Neural cell (in vitro differentiated cells): Measurements from ENCODE around the gene FKBP14. TPM values are rescaled to one million over a fixed set of nuclear protein-coding genes. Genes with fewer than 3 reads are reported as not detected.

Experiments
- H2AFZ ChIP-seq: fragments of 200-600, 300-800 bp; sonication (generic), shearing (Covaris generic); 2 replicates; pipeline ENCODE4 v1.6.0; 2014; ENCODE audit warnings: low read depth, mild to moderate bottlenecking, antibody characterized with exemption, low read length, moderate library complexity
- H3F3A ChIP-seq: fragments of 200-600 bp; shearing (Covaris generic); 2 replicates; pipeline ENCODE4 v1.6.1; 2016; ENCODE audit warnings: mild to moderate bottlenecking, moderate library complexity, mixed read lengths, antibody characterized with exemption, low read length; ENCODE audit not compliant: insufficient read depth, poor library complexity, severe bottlenecking
- H3K27ac ChIP-seq: fragments of 200-600, 300-800 bp; sonication (generic), shearing (Covaris generic); 2 replicates; pipeline ENCODE4 v1.5.1; 2014; ENCODE audit warnings: mild to moderate bottlenecking, low read length, moderate library complexity
- H3K27me3 ChIP-seq: fragments of 300-800, 200-600 bp; sonication (generic), shearing (Covaris generic); 2 replicates; pipeline ENCODE4 v1.6.0; 2014; ENCODE audit warnings: mild to moderate bottlenecking, low read depth, low read length, moderate library complexity; ENCODE audit not compliant: insufficient read depth
- H3K36me3 ChIP-seq: fragments of 300-800, 200-600 bp; sonication (generic), shearing (Covaris generic); 2 replicates; pipeline ENCODE4 v1.5.1; 2014; ENCODE audit warnings: mild to moderate bottlenecking, antibody characterized with exemption, low read length, moderate library complexity; ENCODE audit not compliant: insufficient read depth
- H3K4me2 ChIP-seq: fragments of 300-800, 200-600 bp; sonication (generic), shearing (Covaris generic); 2 replicates; pipeline ENCODE4 v1.6.0; 2014; ENCODE audit warnings: mild to moderate bottlenecking, low read length
- H3K4me3 ChIP-seq: fragments of 300-800, 200-600 bp; sonication (generic), shearing (Covaris generic); 2 replicates; pipeline ENCODE4 v1.5.1; 2014; ENCODE audit warnings: mild to moderate bottlenecking, low read length, moderate library complexity
- H3K79me2 ChIP-seq: fragments of 200-600 bp; shearing (Covaris generic); replicated peaks from 2 replicates; pipeline ENCODE4 v1.6.0; 2014; ENCODE audit warnings: mild to moderate bottlenecking, low read length, moderate library complexity; ENCODE audit not compliant: insufficient read depth
- H3K9ac ChIP-seq: fragments of 300-800, 200-600 bp; sonication (generic), shearing (Covaris generic); 2 replicates; pipeline ENCODE4 v1.6.1; 2016; ENCODE audit warnings: mild to moderate bottlenecking, low read length, mixed read lengths
- H3K9me2 ChIP-seq: fragments of 200-600 bp; shearing (Covaris generic); 2 replicates; pipeline ENCODE4 v1.6.1; 2016; ENCODE audit warnings: mild to moderate bottlenecking, low read length, mixed read lengths; ENCODE audit not compliant: insufficient read depth
- H3K9me3 ChIP-seq: fragments of 200-600, 300-800 bp; sonication (generic), shearing (Covaris generic); 2 replicates; pipeline ENCODE4 v1.6.1; 2016; ENCODE audit warnings: mild to moderate bottlenecking, mixed run types, low read length, moderate library complexity, mixed read lengths
- H4K20me1 ChIP-seq: fragments of 200-600 bp; shearing (Covaris generic); 2 replicates; pipeline ENCODE4 v1.6.1; 2016; ENCODE audit warnings: mild to moderate bottlenecking, mixed run types; ENCODE audit not compliant: insufficient read depth
- CTCF ChIP-seq: fragments of 450-650 bp; IDR thresholded peaks from 2 replicates; pipeline ENCODE4 v1.5.1; 2014; ENCODE audit warnings: antibody characterized with exemption, mild to moderate bottlenecking, moderate library complexity; ENCODE audit not compliant: poor library complexity, severe bottlenecking
- EP300 ChIP-seq: fragments of 450-650 bp; conservative IDR thresholded peaks from 2 replicates; pipeline ENCODE4 v1.6.1; 2014; ENCODE audit warnings: antibody characterized with exemption, mild to moderate bottlenecking, moderate library complexity; ENCODE audit not compliant: poor library complexity, severe bottlenecking
- EZH2 ChIP-seq: fragments of 200-600, 300-800 bp; shearing (Covaris generic), sonication (generic); IDR thresholded peaks from 2 replicates; pipeline ENCODE4 v1.6.1; 2014; ENCODE audit warnings: antibody characterized with exemption, low read length, borderline replicate concordance, mild to moderate bottlenecking; ENCODE audit not compliant: insufficient read depth, poor library complexity, severe bottlenecking
- MXI1 ChIP-seq: fragments of 450-650 bp; conservative IDR thresholded peaks from 2 replicates; pipeline ENCODE4 v1.6.1; 2014; ENCODE audit warnings: antibody characterized with exemption, mild to moderate bottlenecking; ENCODE audit not compliant: poor library complexity, severe bottlenecking
- POLR2AphosphoS5 ChIP-seq: IDR thresholded peaks from 2 replicates; pipeline ENCODE4 v1.6.1; 2012
- RAD21 ChIP-seq: fragments of 450-650 bp; conservative IDR thresholded peaks from 2 replicates; pipeline ENCODE4 v1.6.1; 2014; ENCODE audit warnings: antibody characterized with exemption, mild to moderate bottlenecking, moderate library complexity
- REST ChIP-seq: IDR thresholded peaks from 2 replicates; pipeline ENCODE4 v1.6.1; 2012; ENCODE audit warnings: borderline replicate concordance
- SMC3 ChIP-seq: fragments of 450-650 bp; conservative IDR thresholded peaks from 2 replicates; pipeline ENCODE4 v1.6.1; 2014; ENCODE audit warnings: antibody characterized with exemption, mild to moderate bottlenecking, moderate library complexity; ENCODE audit not compliant: poor library complexity
- TAF1 ChIP-seq: IDR thresholded peaks from 2 replicates; pipeline ENCODE4 v1.6.1; 2012; ENCODE audit warnings: low read depth
- polyA plus RNA-seq: library from polyadenylated mRNA; depleted of rRNA; stranded (reverse); fragments of >200 nt; gene quantifications from 2 replicates; pipeline ENCODE4 v1.2.3, GENCODE V29; 2014

The FKBP14 gene
- polyA plus RNA-seq, 1 donor from 2014 or later: 36.7 TPM

- Histone ChIP-seq H3K27ac (no peak overlapping the region), H3K4me2 (no peak overlapping the region), H3F3A (no peaks in the 10 kb centered on the region), H3K27me3 (no peaks in the 10 kb centered on the region), H2AFZ (no peak overlapping the region), H3K4me3 (no peak overlapping the region), H3K36me3 (peaks cover under 1% of the 10 kb centered on the region), H3K9me3 (no peaks in the 10 kb centered on the region), H3K79me2 (peaks cover 59% of the 10 kb centered on the region), H3K9ac (no peak overlapping the region), H4K20me1 (no peaks in the 10 kb centered on the region), H3K9me2 (no peaks in the 10 kb centered on the region)
- TF ChIP-seq EP300: no peak
- no peak for TF ChIP-seq SMC3
- TF ChIP-seq EZH2: no peak
- TF ChIP-seq REST: no peak
Measured at GRCh38 chr7:30041526-30042269, 15.2 kb upstream of the FKBP14 start.

- H3K9me2 ChIP-seq: no peaks in the 10 kb centered on the region
- H3K36me3 ChIP-seq: no peaks in the 10 kb centered on the region
- no peak overlapping the region for H3K27ac ChIP-seq
- H2AFZ ChIP-seq: no peak overlapping the region
- H3K4me2 ChIP-seq: no peak overlapping the region
- no peaks in the 10 kb centered on the region for H3F3A ChIP-seq
- no peaks in the 10 kb centered on the region for H3K27me3 ChIP-seq
- no peak overlapping the region for H3K4me3 ChIP-seq
- H3K9me3 ChIP-seq: no peaks in the 10 kb centered on the region
- no peaks in the 10 kb centered on the region for H4K20me1 ChIP-seq
- H3K9ac ChIP-seq: no peak overlapping the region
- H3K79me2 ChIP-seq: peaks cover 66% of the 10 kb centered on the region
- TF ChIP-seq RAD21 (no peak), MXI1 (no peak), SMC3 (no peak), REST (no peak), CTCF (no peak), EZH2 (no peak), POLR2AphosphoS5 (no peak), EP300 (no peak), TAF1 (no peak)
Measured at GRCh38 chr7:30040938-30041337, 14.4 kb upstream of the FKBP14 start.
